ENCODE measurements around the gene EXD2. TPM values are rescaled to one million over a fixed set of nuclear protein-coding genes. Genes with fewer than 3 reads are reported as not detected.

EXD2 gene
- total RNA-seq, 5 donors from 2014 or later (not counting 1 experiment from before 2014, with no cell fraction given): 8.6 to 12.1 (median 10.8) TPM

DNA sequence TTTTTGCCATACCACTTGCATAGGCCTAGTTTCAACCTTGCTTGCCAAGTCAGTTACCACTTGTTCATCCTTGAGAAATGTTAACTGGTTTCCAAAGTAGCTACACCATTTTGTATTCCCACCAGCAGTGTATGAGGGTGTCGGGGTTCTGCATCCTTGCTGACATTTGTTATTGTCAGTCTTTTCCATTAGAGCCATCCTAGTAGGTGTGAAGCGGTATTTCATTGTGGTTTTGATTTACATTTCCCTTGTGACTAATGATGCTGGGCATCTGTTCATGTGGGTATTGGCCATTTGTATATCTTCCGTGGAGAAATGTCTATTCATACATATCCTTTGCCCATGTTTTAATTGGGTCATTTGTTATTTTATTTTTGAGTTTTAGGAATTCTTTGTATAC is 41.1 kb downstream of the EXD2 start:
- Histone ChIP-seq H3K4me1 (ENCODE audit: control insufficient read depth in 1 of 2, extremely low read depth in 1 of 2, insufficient read depth in 2 of 2, low read length in 2 of 2) (no peaks in the 10 kb centered on the region), H3K27ac (ENCODE audit: low read length) (no peak overlapping the region), H3K4me3 (ENCODE audit: control insufficient read depth in 1 of 2, extremely low read depth in 1 of 2, low read length in 1 of 2) (no peak overlapping the region), H3K9me3 (no peaks in the 10 kb centered on the region), H3K36me3 (ENCODE audit: control insufficient read depth in 2 of 2, extremely low read depth in 1 of 2, insufficient read depth in 1 of 2, low read length in 1 of 2) (peaks cover 0 to 37% of the 10 kb centered on the region in 2 donors), H3K27me3 (replicated peaks in 1 of 2; ENCODE audit: control insufficient read depth in 2 of 2, extremely low read depth in 1 of 2, insufficient read depth in 2 of 2, low read length in 1 of 2) (no peaks in the 10 kb centered on the region)
- no peak for DNase-seq
- no peak for ATAC-seq (replicated peaks in 1 of 4)
- no peaks in the 10 kb centered on the region for H3K4me1 Mint-ChIP-seq
- H3K36me3 Mint-ChIP-seq: peaks cover 53% of the 10 kb centered on the region
- no peak overlapping the region for H3K4me3 Mint-ChIP-seq
- ChIA-PET CTCF (no interaction called here), POLR2A (no interaction called here)
- no peak overlapping the region for H3K27ac Mint-ChIP-seq
- H3K27me3 Mint-ChIP-seq: no peaks in the 10 kb centered on the region
- WGBS (ENCODE audit: insufficient coverage): no CpG with 5 or more reads among the region's 3 CpGs
- H3K9me3 Mint-ChIP-seq: no peaks in the 10 kb centered on the region

DNA sequence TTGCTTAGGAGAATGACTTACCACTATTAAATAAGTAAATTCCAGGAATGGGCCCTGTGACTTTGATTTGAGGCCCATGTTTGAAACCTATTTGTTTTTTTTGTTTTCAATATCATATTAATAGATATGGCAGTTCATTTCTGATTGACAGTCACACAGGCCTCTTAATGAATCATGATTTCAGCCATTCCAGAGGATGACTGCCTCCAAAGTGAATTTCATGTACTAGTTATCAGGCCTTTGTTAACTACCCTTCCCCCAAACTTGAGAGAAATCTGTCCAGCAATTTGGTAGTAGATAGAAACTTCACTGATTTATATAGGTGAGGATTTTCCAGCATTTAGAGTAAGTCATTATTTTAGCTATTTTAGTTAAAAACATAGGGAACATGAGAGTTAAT is 42.8 kb downstream of the EXD2 start:
- Mint-ChIP-seq H3K36me3 (peaks cover 57% of the 10 kb centered on the region), H3K9me3 (no peaks in the 10 kb centered on the region), H3K4me3 (no peak overlapping the region)

DNA sequence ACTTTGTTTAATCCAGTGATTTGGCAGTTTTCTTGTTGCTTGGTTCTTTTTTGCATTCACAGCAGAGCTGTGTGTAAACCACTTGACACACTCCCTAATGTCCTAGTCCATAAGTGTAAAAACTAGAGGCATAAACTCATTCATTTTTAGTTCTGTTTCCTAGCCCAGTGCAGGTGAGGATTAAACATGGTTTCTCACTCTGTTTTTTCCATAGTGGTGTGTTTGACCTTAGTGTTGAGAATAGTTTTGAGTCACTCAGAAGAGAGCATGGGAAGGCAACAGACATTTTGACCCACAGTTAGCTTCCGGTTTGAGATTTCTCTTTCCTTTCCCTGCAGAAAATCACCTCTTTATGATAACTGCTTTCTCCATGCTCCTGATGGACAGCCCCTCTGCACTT is 44.4 kb downstream of the EXD2 start:
- H3K36me3 Mint-ChIP-seq: peaks cover 59% of the 10 kb centered on the region

More for the DNA sequence above, 42.8 kb downstream of the EXD2 start:
- H3K27me3 Mint-ChIP-seq: no peaks in the 10 kb centered on the region
- Histone ChIP-seq H3K27ac (ENCODE audit: low read length) (no peak overlapping the region), H3K4me1 (ENCODE audit: control insufficient read depth in 1 of 2, extremely low read depth in 1 of 2, insufficient read depth in 2 of 2, low read length in 2 of 2) (no peaks in the 10 kb centered on the region), H3K9me3 (no peaks in the 10 kb centered on the region), H3K36me3 (ENCODE audit: control insufficient read depth in 2 of 2, extremely low read depth in 1 of 2, insufficient read depth in 1 of 2, low read length in 1 of 2) (peaks cover 2 to 52% of the 10 kb centered on the region in 2 donors), H3K27me3 (replicated peaks in 1 of 2; ENCODE audit: control insufficient read depth in 2 of 2, extremely low read depth in 1 of 2, insufficient read depth in 2 of 2, low read length in 1 of 2) (no peaks in the 10 kb centered on the region), H3K4me3 (ENCODE audit: control insufficient read depth in 1 of 2, extremely low read depth in 1 of 2, low read length in 1 of 2) (no peak overlapping the region)
- ATAC-seq (replicated peaks in 1 of 4) (no peak), DNase-seq (no peak)
- no peak overlapping the region for H3K27ac Mint-ChIP-seq
- H3K4me1 Mint-ChIP-seq: no peaks in the 10 kb centered on the region
- CTCF ChIA-PET: interaction anchor here in 1 of 2 donors (0.6 to 1.2 kb wide), 2 partner anchors 225 to 252 kb away, joined by 3 read pairs; no protein-coding TSS in a partner anchor
- POLR2A ChIA-PET: no interaction called here

DNA sequence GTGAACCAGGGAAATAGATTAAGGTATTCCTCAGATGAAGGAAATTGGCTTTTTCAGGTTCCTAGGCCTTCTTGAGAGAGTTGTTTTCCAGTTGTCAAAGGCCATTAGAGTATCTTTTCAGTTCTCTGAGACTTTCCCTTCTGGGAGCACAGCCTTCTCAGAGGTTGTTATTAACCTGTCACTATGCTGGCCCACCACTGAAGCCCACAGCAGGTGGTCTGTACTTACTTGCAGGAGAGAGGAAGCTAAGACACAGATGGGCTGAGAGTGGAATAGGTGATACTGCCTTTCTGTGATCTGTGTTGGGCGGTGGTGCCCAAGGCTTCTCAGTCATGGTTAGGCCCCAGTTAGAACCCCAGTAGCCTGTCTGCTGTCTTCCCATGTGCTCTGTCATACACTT is 45.8 kb downstream of the EXD2 start:
- peaks cover 58% of the 10 kb centered on the region for H3K36me3 Mint-ChIP-seq
- DNase-seq: no peak

More for the DNA sequence above, 44.4 kb downstream of the EXD2 start:
- Mint-ChIP-seq H3K9me3 (no peaks in the 10 kb centered on the region), H3K27ac (no peak overlapping the region), H3K27me3 (no peaks in the 10 kb centered on the region), H3K4me1 (no peaks in the 10 kb centered on the region), H3K4me3 (no peak overlapping the region)
- DNase-seq: no peak
- peaks cover 2 to 54% of the 10 kb centered on the region in 2 donors for H3K36me3 ChIP-seq (ENCODE audit: control insufficient read depth in 2 of 2, extremely low read depth in 1 of 2, insufficient read depth in 1 of 2, low read length in 1 of 2)
- no peaks in the 10 kb centered on the region for H3K27me3 ChIP-seq (replicated peaks in 1 of 2; ENCODE audit: control insufficient read depth in 2 of 2, extremely low read depth in 1 of 2, insufficient read depth in 2 of 2, low read length in 1 of 2)
- no peaks in the 10 kb centered on the region for H3K9me3 ChIP-seq
- H3K4me3 ChIP-seq (ENCODE audit: control insufficient read depth in 1 of 2, extremely low read depth in 1 of 2, low read length in 1 of 2): no peak overlapping the region
- CTCF ChIA-PET: interaction anchor here in 1 of 2 donors (1.0 kb wide), 1 partner anchor 225 kb away, joined by 3 read pairs; no protein-coding TSS in a partner anchor
- no peak overlapping the region for H3K27ac ChIP-seq (ENCODE audit: low read length)
- no peaks in the 10 kb centered on the region for H3K4me1 ChIP-seq (ENCODE audit: control insufficient read depth in 1 of 2, extremely low read depth in 1 of 2, insufficient read depth in 2 of 2, low read length in 2 of 2)
- no peak for ATAC-seq (replicated peaks in 1 of 4)
- WGBS (ENCODE audit: insufficient coverage): 80% methylated on average over 1 of the region's 1 CpG
- POLR2A ChIA-PET: no interaction called here

DNA sequence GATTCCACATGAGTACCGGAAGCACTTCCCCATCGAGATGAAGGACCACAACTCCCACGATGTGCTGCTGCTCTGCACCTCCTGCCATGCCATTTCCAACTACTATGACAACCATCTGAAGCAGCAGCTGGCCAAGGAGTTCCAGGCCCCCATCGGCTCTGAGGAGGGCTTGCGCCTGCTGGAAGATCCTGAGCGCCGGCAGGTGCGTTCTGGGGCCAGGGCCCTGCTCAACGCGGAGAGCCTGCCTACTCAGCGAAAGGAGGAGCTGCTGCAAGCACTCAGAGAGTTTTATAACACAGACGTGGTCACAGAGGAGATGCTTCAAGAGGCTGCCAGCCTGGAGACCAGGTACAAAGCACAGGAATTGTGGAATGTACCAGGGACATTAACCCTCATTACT is 46.3 kb downstream of the EXD2 start:
- H3K4me1 ChIP-seq (ENCODE audit: control insufficient read depth in 1 of 2, extremely low read depth in 1 of 2, insufficient read depth in 2 of 2, low read length in 2 of 2): no peaks in the 10 kb centered on the region
- no peaks in the 10 kb centered on the region for H3K9me3 Mint-ChIP-seq
- 97% methylated on average over 11 of the region's 12 CpGs for WGBS (ENCODE audit: insufficient coverage)
- peaks cover 54% of the 10 kb centered on the region for H3K36me3 Mint-ChIP-seq
- no peak overlapping the region for H3K27ac Mint-ChIP-seq
- ChIA-PET POLR2A (no interaction called here), CTCF (no interaction called here)
- no peak overlapping the region for H3K4me3 Mint-ChIP-seq
- no peaks in the 10 kb centered on the region for H3K9me3 ChIP-seq
- H3K4me3 ChIP-seq (ENCODE audit: control insufficient read depth in 1 of 2, extremely low read depth in 1 of 2, low read length in 1 of 2): no peak overlapping the region
- H3K27me3 ChIP-seq (replicated peaks in 1 of 2; ENCODE audit: control insufficient read depth in 2 of 2, extremely low read depth in 1 of 2, insufficient read depth in 2 of 2, low read length in 1 of 2): no peaks in the 10 kb centered on the region
- no peaks in the 10 kb centered on the region for H3K4me1 Mint-ChIP-seq
- H3K36me3 ChIP-seq (ENCODE audit: control insufficient read depth in 2 of 2, extremely low read depth in 1 of 2, insufficient read depth in 1 of 2, low read length in 1 of 2): peaks cover 2 to 56% of the 10 kb centered on the region in 2 donors
- DNase-seq (no peak), ATAC-seq (replicated peaks in 1 of 4) (no peak)
- no peak overlapping the region for H3K27ac ChIP-seq (ENCODE audit: low read length)
- H3K27me3 Mint-ChIP-seq: no peaks in the 10 kb centered on the region

More for the DNA sequence above, 45.8 kb downstream of the EXD2 start:
- CTCF ChIA-PET: no interaction called here
- H3K4me3 Mint-ChIP-seq: no peak overlapping the region
- H3K4me3 ChIP-seq (ENCODE audit: control insufficient read depth in 1 of 2, extremely low read depth in 1 of 2, low read length in 1 of 2): no peak overlapping the region
- H3K27me3 Mint-ChIP-seq: no peaks in the 10 kb centered on the region
- H3K27ac Mint-ChIP-seq: no peak overlapping the region
- H3K27me3 ChIP-seq (replicated peaks in 1 of 2; ENCODE audit: control insufficient read depth in 2 of 2, extremely low read depth in 1 of 2, insufficient read depth in 2 of 2, low read length in 1 of 2): no peaks in the 10 kb centered on the region
- POLR2A ChIA-PET: no interaction called here
- H3K4me1 ChIP-seq (ENCODE audit: control insufficient read depth in 1 of 2, extremely low read depth in 1 of 2, insufficient read depth in 2 of 2, low read length in 2 of 2): no peaks in the 10 kb centered on the region
- H3K9me3 ChIP-seq: no peaks in the 10 kb centered on the region
- H3K36me3 ChIP-seq (ENCODE audit: control insufficient read depth in 2 of 2, extremely low read depth in 1 of 2, insufficient read depth in 1 of 2, low read length in 1 of 2): peaks cover 2 to 59% of the 10 kb centered on the region in 2 donors
- no peak for ATAC-seq (replicated peaks in 1 of 4)
- no peaks in the 10 kb centered on the region for H3K4me1 Mint-ChIP-seq
- WGBS (ENCODE audit: insufficient coverage): 100% methylated on average over 1 of the region's 1 CpG
- H3K27ac ChIP-seq (ENCODE audit: low read length): no peak overlapping the region
- H3K9me3 Mint-ChIP-seq: no peaks in the 10 kb centered on the region

DNA sequence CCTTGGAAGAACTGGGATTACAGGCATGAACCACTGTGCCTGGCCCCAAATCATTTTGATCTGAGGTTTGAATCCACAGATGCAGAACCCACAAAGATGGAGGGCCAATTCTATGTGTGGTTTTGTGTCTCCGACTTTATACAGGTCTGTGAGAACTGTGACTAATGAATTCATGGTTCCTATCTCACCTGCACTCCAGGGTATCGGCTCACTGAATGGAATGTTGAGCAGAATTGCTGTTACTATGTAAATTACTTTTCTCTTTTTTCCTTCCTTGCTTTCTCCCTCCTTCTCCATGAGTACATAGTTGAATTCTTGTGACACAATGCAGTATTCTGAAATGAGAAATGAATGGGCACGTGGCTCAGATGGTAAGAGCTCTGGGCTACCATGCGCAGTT is 47.6 kb downstream of the EXD2 start:
- ChIA-PET POLR2A (interaction anchor here in 1 of 2 donors (0.7 kb wide), 1 partner anchor 114 kb away, joined by 5 read pairs; no protein-coding TSS in a partner anchor), CTCF (interaction anchor here (0.5 to 0.7 kb wide), 3 partner anchors 86 to 1469 kb away, joined by 3 to 4 read pairs (median 3); no protein-coding TSS in a partner anchor)
- Mint-ChIP-seq H3K36me3 (peaks cover 51% of the 10 kb centered on the region), H3K9me3 (no peaks in the 10 kb centered on the region), H3K4me1 (peaks cover 0 to 3% (median 3%) of the 10 kb centered on the region in 3 donors), H3K27me3 (no peaks in the 10 kb centered on the region), H3K4me3 (no peak overlapping the region), H3K27ac (no peak overlapping the region)
- no peaks in the 10 kb centered on the region for H3K27me3 ChIP-seq (replicated peaks in 1 of 2; ENCODE audit: control insufficient read depth in 2 of 2, extremely low read depth in 1 of 2, insufficient read depth in 2 of 2, low read length in 1 of 2)
- no CpG with 5 or more reads among the region's 4 CpGs for WGBS (ENCODE audit: insufficient coverage)
- H3K27ac ChIP-seq (ENCODE audit: low read length): no peak overlapping the region
- DNase-seq (no peak), ATAC-seq (replicated peaks in 1 of 4) (no peak)
- H3K36me3 ChIP-seq (ENCODE audit: control insufficient read depth in 2 of 2, extremely low read depth in 1 of 2, insufficient read depth in 1 of 2, low read length in 1 of 2): peaks cover 2 to 56% of the 10 kb centered on the region in 2 donors
- H3K9me3 ChIP-seq: no peaks in the 10 kb centered on the region
- H3K4me3 ChIP-seq (ENCODE audit: control insufficient read depth in 1 of 2, extremely low read depth in 1 of 2, low read length in 1 of 2): no peak overlapping the region
- no peaks in the 10 kb centered on the region for H3K4me1 ChIP-seq (ENCODE audit: control insufficient read depth in 1 of 2, extremely low read depth in 1 of 2, insufficient read depth in 2 of 2, low read length in 2 of 2)
